Glomerular visceral epithelial cell (primary cell): ENCODE data around the gene C12orf43.
A peak's percentile ranks its signal among the peaks of the same experiment; 100 is the strongest.

Experiments used
- DNase-seq: peaks from one replicate; pipeline ENCODE4 v3.0.0-alpha.2; 2016; ENCODE audit errors: extremely low spot score

Gene C12orf43

DNA sequence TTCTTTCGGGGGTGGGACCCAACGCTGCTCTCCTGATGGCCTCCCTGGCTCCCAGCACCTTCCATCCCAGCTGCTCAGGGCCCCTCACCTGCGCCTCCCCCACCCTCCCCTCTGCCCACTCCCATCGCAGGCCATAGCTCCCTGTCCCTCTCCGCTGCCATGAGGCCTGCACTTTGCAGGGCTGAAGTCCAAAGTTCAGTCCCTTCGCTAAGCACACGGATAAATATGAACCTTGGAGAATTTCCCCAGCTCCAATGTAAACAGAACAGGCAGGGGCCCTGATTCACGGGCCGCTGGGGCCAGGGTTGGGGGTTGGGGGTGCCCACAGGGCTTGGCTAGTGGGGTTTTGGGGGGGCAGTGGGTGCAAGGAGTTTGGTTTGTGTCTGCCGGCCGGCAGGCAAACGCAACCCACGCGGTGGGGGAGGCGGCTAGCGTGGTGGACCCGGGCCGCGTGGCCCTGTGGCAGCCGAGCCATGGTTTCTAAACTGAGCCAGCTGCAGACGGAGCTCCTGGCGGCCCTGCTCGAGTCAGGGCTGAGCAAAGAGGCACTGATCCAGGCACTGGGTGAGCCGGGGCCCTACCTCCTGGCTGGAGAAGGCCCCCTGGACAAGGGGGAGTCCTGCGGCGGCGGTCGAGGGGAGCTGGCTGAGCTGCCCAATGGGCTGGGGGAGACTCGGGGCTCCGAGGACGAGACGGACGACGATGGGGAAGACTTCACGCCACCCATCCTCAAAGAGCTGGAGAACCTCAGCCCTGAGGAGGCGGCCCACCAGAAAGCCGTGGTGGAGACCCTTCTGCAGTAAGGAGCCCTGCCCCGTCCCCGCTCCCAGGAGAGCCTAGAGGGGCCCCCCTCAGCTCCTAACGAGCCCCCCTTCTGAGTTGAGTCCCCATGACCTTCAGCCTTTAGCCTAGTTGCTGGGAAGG, 37.7 kb downstream of the C12orf43 start, which contains the start of gene HNF1A:
Gene HNF1A, plus strand, starts transcription at position 248 of the 924 bp plus-strand sequence. Its CDS starts 226 bp downstream, at position 474.
- DNase-seq: no peak

DNA sequence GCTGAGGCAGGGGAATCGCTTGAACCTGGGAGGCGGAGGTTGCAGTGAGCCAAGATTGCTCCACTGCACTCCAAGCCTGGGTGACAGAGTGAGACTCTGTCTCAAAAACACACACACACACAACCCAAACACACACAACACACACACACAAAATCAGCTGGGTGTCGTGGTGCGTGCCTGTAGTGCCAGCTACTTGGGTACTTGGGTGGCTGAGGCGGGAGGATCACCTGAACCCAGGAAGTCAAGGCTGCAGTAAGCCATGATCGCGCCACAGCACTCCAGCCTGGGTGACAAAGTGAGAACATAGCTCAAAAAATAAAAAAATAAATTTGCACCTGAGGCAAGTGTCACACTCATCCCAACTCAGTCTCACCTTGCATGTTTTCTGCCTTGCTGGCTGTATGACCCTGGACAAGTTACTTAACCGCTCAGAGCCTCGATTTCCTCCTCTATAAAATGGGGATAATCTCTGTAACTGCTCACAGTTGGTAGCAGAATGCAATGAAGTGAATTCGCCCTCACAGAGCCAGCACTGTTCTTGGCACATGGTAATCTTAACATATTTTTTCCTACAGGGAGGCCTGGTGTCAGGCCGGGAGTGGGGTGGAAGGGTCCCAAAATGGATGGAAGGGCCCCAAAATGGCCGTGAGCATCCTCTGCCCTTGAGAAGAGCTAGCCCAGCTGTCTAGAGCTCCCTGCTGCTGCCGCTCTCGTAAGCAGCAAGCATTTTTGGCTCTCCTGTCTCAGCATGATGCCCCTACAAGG, 38.6 kb downstream of the C12orf43 start:
- no peak for DNase-seq

DNA sequence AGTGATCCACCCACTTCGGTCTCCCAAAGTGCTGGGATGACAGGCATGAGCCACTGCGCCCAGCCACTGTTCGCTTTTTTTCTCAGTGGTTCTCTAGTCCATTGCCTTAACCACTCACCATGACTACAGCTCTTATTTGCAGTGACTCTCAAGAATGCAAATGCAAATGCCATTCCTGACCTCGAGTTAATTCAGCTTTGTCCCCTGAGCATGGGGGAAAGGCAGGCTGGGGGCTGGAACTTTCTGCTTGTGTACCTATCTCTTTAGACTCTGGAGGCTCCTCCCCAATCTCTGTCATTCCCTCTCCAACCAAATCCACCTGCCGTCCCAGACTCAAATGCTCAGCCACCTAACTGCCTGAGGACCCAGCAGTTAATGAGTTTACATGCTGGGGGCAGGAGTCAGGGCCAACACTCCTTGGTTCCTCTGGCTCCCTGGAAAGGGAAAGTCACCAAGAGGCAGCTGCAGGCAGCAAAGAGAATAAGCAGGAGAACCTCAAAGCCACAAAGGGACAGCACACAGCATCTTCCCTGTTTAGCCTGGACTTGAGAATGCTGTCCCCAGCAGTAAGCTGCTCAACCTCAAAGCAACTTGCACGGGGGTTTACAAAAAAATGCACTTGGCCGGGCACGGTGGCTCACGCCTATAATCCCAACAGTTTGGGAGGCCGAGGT, 43.3 kb downstream of the C12orf43 start:
- DNase-seq: peak; percentile 19

DNA sequence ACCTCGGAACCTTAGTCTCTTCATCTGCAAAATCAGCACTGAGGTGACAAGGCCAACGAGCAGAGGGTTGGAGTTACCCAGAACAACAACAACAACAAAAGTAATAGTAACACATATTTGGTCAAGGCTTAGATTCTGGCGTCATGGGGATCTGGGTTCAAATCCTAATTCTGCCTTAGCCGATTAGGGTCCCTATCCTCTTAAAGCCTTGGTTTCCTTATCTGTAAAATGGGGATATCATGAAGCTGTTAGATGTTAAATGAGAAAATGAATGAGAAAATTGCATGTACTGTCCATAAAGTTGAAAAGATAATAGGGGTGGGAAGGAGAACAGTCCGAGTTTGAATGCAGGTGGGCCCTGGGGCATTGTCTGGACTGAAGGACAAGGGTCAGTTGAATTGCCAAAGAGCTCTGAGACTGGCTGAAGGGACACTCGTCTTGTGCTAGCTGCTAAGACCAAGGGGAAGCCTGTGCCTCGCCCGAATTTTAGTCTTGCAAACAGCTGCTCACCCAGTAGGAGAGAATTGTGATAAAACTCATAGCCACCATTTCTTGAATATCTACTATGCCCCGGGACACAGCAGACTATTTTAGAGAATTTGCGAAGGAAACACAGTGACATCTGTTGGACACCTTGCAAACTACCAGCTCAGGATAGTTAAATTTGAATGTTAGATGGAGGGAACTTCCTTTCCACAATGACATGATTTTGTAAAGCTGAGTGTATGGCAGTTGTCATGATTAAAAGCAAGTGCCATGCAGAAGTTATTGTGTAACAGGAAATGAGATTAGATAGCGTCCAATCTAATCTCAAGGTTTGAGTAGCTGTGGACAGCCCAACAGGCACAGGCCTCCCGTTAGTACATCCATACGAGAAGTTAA, 44.7 kb downstream of the C12orf43 start:
- peak; percentile 58 for DNase-seq

DNA sequence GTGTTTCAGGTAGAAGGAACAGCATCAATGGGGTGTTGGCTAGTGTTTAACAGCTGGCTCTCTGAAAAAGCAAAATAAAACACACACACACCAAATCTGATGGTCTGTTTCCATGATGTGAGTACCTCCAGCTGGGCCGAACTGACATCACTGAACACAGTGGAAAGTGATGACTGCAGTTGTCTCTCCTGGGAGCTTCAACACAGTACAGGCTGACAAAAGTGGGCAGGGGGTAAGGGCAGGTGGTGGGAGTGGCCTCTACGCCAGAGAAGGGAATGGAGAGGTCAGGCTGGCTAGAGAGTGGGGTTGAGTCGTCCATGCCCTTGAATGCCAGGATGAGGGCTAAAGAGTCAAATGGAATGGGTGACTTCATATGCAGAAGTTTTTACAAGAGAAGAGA, 46.0 kb downstream of the C12orf43 start:
- DNase-seq: no peak

DNA sequence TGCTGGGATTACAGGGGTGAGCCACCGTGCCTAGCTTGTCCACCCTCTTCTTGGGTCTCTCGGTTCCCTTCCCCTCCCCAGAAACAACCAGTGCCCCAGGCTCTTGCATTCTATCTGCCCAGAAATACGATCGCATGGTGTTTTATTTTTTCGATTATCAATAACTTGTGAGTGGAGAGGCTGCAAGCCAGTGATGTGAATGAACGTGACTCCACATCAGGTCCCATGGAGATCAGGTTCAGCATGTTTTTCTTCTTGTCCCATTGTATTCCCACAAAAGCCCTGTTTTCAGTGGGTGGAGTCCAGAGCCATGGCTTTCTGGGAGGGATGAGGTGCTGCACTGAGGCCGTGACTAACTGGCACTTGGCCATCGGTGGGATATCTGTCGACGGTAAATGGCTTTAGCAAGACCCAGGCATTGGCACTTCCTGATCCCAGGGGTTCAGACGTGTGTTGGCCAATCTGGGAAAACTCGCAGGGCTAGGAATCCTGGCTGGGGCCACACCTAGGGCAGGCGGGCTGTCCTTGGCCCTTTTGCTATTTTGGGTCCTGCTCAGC, 50.7 kb downstream of the C12orf43 start:
- no peak for DNase-seq

DNA sequence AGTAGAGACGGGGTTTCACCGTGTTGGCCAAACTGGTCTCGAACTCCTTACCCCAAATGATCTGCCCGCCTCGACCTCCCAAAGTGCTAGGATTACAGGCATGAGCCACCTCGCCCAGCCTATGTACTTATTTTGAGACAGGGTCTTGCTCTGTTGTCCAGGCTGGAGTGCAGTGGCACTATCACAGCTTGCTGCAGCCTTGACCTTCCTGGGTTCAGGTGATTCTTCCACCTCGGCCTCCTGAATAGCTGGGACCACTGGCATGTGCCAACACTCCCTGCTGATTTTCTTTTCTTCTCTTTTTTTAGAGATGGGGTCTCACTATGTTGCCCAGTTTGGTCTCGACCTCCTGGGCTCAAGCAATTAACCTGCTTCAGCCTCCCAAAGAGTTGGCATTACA, 52.0 kb downstream of the C12orf43 start:
- DNase-seq: no peak

DNA sequence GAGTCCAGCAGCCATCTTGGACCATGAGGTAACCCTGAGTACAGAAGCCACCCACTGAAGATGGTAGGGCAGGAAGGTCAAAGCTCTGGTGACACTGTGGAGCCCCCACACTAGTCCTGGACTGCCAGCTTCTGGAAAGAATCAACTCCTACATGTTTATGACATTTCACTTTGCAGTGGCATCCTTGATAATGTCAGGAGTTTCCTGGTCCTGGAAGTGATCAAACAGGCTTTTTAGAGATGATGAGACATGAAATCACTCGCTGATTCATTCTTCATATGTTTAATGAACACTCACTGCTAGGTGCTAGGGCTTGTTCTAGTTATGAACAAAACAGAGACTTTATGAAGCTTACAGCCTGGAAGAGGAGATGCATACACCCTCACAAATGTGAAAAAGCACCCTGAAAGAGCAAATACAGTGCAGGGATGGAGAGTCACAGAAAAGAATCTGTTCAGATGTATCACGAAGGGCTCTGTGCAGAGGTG, 53.7 kb downstream of the C12orf43 start:
- no peak for DNase-seq

DNA sequence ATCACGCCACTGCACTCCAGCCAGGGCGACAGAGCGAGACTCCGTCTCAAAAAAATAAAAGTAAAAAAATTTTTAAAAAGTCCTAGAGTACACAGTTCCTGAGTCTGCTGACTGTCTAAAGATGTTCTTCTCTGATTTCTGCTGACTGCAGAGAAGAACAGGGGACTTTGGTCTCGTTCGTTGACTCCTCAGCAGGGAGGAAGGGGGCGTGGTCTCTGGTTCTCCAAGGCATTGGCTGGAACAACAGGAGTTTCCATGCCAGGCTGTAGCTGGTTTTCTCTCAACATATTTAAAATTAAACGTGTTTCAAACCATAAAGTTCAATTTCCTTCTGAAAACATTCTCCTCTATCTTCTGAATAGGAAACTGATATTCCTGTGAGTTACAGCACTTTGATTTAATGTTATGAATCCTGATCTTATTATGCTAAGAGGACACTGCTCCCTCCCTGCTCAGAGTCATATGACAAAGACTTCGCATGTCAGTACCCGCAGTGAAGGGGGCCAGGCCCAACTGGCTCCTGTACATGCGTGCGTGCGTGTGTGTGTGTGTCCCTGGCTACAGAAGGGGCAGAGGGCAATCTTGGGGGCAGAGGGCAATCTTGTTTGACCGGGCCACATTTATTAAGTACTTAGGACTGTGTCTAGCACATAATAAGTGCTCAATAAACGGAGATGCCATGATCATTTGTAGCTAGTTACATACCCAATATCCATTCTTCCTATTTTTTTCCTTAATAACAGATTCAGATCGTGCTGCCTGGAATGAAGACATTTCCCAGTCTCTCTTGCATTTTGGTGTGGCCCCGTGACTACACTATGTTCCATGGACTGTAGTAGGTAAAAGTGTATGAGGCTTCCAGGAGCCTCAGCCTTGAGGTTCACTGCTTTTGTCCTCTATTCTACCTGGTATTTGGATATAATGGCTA, 54.4 kb downstream of the C12orf43 start:
- DNase-seq: no peak

DNA sequence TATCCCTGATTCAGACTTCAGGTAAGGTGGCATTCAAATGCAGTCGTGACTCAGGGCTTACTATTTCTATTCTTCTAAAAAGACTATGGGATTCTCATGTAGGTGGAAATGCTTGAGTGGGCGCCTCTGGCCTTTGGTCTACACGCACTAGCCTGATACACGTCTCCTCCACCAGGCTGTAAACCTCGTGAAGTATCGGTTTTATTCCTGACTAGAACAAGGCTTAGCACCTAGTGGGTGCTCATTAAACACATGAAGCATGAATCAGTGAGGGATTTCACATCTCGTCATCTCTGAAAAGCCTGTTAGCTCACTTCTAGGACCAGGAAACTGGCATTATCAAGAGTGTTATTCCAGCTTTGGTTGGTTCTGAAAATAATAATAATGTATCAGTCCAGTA, 55.6 kb downstream of the C12orf43 start:
- DNase-seq: peak; percentile 58

DNA sequence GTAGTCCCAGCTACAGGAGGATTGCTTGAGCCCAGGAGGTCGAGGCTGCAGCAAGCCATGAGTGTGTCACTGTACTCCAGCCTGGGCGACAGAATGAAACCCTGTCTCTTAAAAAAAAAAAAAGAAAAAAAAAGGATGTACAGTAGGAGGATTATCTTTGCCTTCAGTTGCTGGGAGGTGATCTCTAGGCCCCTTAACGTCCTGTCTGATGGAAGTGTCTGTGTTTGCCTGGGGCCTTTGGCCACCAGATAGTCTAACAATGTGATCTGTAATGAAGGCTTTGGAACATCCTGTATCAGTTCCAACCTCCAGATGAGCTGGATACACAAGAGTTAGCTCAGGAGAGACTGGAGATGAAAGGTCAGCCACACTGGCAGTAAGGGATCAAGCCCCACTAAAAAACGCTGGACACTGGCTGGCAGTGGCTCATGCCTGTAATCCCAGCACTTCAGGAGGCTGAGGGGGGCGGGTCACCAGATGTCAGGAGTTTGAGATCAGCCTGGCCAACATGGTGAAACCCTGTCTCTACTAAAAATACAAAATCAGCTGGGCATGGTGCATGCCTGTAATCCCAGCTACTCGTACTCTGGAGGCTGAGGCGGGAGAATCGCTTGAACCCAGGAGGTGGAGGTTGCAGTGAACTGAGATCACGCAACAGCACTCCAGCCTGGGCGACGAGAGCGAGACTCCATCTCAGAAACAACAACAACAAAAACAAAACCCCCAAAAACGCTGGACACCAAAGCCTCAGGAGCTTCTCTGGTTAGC, 57.0 kb downstream of the C12orf43 start:
- no peak for DNase-seq

DNA sequence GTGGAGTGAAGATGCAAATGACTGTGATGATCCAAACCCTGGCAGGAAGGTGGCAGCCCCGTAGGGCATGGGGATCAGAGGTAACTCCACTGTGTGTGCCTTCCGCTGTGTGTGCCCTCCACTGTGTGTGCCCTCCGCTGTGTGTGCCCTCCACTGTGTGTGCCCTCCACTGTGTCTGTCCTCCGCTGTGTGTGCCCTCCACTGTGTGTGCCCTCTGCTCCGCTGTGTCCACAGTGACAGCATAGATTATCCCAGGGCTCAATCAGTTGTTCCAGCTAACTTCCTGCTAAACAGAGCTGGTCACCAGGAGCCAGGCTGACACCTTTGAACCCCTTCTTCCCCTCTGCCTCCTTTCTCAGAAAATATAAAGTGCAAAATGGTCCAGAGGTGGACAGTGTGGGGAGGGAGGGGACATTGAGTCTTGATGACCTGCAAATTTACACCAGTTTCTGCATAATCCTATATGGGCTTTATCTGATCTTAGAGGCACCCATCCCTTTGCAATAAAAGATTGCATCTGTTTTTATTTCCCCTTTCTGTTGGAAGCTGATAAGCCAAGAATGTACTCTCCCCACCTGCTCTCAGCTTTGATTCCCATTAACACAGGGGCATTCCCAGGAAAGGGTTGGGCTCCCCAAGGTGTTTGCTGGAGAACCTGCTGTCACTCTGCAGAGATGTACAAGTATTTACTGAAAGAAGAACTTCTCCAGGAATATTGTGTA, 59.5 kb downstream of the C12orf43 start:
- DNase-seq: no peak

DNA sequence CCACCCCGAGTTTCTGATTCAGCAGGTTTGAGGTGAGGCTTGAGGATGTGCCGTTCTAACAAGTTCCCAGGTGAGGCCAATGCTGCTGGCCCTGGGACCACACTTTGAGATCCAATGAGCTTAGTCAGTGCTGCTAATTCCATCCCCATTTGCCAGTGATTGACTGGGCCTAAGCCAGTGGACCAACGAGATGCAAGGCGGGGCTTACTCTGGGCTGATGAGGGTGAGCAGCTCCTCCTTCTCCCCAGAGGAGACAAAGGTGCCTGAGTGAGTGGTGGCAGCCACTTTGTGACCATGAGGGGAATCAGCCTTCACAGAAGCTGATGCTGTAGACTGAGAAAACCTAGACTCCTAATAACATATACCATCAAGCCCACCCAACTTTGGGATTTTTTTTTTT, 61.1 kb downstream of the C12orf43 start:
- no peak for DNase-seq

DNA sequence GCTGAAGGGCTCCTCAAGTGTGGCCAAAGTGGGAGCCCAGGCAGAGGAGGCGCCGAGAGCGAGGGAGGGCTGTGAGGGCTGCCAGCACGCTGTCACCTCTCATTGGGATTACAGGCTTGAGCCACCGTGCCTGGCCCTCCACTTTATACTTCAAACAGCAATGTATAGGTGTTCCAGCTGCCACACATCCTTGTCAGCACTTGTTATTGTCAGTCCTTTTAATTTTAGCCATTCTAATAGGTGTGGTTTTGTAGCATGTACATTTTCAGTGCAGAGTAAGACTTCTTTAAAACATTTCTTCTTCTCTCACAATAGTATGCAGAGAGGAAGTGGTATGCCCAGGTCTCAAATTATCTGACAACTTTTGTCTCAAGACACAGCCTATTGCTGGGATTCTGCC, 65.5 kb downstream of the C12orf43 start:
- no peak for DNase-seq
